22Rv1 (cell line): ENCODE data around the gene SNRPA.

Source experiments
- CTCF ChIP-seq: fragments of 450-650 bp; IDR thresholded peaks from 2 replicates; pipeline ENCODE4 v1.5.1; 2017; ENCODE audit warnings: mild to moderate bottlenecking
- ZFX ChIP-seq: fragments of 450-650 bp; IDR thresholded peaks from 2 replicates; pipeline ENCODE4 v1.6.1; 2017; ENCODE audit warnings: antibody characterized with exemption, borderline replicate concordance

GRCh38 chr19:40754611-40755247 is 3.7 kb downstream of the SNRPA start:
- TF ChIP-seq CTCF, result no peak
- TF ChIP-seq ZFX, result no peak
